ENCODE data around the gene TTLL8.

GRCh38 chr22:50027639-50028537, 30.2 kb downstream of the TTLL8 start:
- TF ChIP-seq POLR2AphosphoS5 (IDR thresholded peaks at IDR 0.05) (no peak), EP300 (IDR thresholded peaks at IDR 0.05) (no peak), POLR2A (IDR thresholded peaks at IDR 0.05; ENCODE audit: low read depth) (no peak)
- TF ChIP-seq, protein P1, sequence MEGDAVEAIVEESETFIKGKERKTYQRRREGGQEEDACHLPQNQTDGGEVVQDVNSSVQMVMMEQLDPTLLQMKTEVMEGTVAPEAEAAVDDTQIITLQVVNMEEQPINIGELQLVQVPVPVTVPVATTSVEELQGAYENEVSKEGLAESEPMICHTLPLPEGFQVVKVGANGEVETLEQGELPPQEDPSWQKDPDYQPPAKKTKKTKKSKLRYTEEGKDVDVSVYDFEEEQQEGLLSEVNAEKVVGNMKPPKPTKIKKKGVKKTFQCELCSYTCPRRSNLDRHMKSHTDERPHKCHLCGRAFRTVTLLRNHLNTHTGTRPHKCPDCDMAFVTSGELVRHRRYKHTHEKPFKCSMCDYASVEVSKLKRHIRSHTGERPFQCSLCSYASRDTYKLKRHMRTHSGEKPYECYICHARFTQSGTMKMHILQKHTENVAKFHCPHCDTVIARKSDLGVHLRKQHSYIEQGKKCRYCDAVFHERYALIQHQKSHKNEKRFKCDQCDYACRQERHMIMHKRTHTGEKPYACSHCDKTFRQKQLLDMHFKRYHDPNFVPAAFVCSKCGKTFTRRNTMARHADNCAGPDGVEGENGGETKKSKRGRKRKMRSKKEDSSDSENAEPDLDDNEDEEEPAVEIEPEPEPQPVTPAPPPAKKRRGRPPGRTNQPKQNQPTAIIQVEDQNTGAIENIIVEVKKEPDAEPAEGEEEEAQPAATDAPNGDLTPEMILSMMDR (IDR thresholded peaks at IDR 0.05): no peak

Data from esophagus muscularis mucosa (tissue), 4 donors.